ENCODE data around the gene ATXN1.

The ATXN1 gene

DNA sequence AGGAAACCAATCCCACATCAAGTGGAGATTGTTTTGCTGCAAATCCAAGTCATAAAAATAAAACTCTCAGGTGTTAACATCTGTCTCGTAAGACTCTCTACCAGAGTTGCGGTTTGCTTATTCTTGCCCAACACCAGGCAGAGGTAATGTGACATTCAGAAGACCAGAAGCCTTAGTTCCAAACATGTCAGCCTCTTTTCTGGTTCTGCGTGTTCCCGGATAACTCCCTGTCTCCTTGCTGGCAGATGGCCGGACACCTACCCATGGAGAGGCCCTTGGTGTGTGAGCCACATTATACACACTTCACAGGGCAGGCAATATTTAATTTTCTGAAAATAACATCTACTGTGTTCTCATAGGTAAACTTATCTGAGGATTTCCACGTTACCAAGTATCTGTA lies 449.5 kb downstream of the ATXN1 start:
- Histone ChIP-seq H3K4me3 (ENCODE audit: low read depth, low read length) (no peak overlapping the region), H3K27me3 (replicated peaks) (no peaks in the 10 kb centered on the region), H3K36me3 (replicated peaks) (no peaks in the 10 kb centered on the region), H3K27ac (no peak overlapping the region)
- DNase-seq: no peak
- TF ChIP-seq, protein P1, sequence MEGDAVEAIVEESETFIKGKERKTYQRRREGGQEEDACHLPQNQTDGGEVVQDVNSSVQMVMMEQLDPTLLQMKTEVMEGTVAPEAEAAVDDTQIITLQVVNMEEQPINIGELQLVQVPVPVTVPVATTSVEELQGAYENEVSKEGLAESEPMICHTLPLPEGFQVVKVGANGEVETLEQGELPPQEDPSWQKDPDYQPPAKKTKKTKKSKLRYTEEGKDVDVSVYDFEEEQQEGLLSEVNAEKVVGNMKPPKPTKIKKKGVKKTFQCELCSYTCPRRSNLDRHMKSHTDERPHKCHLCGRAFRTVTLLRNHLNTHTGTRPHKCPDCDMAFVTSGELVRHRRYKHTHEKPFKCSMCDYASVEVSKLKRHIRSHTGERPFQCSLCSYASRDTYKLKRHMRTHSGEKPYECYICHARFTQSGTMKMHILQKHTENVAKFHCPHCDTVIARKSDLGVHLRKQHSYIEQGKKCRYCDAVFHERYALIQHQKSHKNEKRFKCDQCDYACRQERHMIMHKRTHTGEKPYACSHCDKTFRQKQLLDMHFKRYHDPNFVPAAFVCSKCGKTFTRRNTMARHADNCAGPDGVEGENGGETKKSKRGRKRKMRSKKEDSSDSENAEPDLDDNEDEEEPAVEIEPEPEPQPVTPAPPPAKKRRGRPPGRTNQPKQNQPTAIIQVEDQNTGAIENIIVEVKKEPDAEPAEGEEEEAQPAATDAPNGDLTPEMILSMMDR (IDR thresholded peaks at IDR 0.05; ENCODE audit: low read depth, low read length, missing control alignments): no peak
- in situ Hi-C loops (cut with HindIII; ENCODE audit: low pct_ligation_motif_present, low sequenced_read_pairs): no loop called here

DNA sequence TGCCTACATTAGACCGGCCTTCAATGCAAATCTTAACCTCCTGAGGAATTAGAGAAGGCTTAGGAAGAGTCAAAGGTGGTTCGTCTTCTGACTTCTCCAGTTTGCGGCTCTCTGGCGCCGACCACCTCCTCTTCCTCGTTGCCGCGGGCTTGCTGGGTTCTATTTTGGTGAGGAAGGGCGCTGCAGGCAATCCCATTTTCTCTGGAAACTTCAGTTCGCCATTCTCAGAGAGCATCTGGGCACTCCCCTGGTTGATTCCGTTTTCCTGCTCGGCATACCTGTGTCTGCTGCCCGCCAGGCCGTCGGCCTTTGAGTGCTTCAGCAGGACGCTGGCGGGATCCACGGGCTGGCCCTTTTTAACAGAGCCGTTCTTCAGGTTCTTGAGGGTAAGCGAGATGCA lies 454.9 kb downstream of the ATXN1 start:
- no peak for DNase-seq
- Histone ChIP-seq H3K27me3 (replicated peaks) (no peaks in the 10 kb centered on the region), H3K27ac (no peak overlapping the region), H3K36me3 (replicated peaks) (peaks cover 3% of the 10 kb centered on the region), H3K4me3 (ENCODE audit: low read depth, low read length) (no peak overlapping the region)
- TF ChIP-seq, protein P1 (IDR thresholded peaks at IDR 0.05; ENCODE audit: low read depth, low read length, missing control alignments): no peak
- in situ Hi-C loops (cut with HindIII; ENCODE audit: low pct_ligation_motif_present, low sequenced_read_pairs): no loop called here

DNA sequence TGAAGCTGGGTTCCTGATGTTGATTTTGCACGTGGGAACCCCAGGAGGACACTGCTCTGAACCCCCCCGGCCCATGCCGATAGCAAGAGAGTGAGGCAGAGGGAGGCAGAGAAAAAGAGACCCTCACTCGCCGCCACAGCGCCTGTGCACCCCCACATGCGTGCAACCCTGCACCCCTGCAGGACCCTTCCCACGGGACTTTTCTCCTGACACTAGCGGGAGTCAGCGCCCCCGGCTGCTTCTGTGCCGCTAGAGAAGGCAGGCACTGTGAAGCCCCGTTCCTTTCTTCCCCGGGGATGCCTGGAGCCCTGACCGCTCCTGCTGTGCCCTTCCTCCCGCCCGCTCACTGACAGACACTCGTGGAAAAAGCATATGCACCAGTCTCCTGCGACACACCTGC lies 455.5 kb downstream of the ATXN1 start:
- Histone ChIP-seq H3K27me3 (replicated peaks) (no peaks in the 10 kb centered on the region), H3K36me3 (replicated peaks) (peaks cover 3% of the 10 kb centered on the region), H3K4me3 (ENCODE audit: low read depth, low read length) (no peak overlapping the region), H3K27ac (no peak overlapping the region)
- no peak for DNase-seq
- TF ChIP-seq, protein P1 (IDR thresholded peaks at IDR 0.05; ENCODE audit: low read depth, low read length, missing control alignments): no peak
- in situ Hi-C loops (cut with HindIII; ENCODE audit: low pct_ligation_motif_present, low sequenced_read_pairs): no loop called here

DNA sequence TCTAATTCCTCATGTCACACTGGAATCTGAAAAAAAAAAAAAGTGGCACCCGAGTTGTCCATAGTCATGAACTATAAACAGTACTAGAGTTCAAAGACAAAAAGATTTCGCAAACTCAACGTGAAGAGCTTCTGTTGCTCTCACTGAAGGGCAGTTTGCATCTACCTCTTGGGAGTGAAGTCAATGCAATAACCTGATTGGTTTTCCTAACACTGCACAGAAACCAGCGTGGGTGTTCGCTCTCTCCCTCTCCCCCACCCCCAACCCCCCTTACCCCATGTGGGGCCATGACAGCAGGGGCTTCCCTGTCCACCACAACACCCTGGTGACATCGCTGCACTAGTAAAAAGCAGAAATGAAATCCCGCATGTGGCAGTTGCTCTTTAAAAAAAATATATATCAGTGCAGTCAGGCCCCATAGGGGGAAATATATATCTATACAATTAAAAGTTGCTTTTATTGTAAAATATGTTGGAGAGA lies 456.0 kb downstream of the ATXN1 start:
- no peak for DNase-seq
- Histone ChIP-seq H3K4me3 (ENCODE audit: low read depth, low read length) (no peak overlapping the region), H3K36me3 (replicated peaks) (peaks cover 3% of the 10 kb centered on the region), H3K27ac (no peak overlapping the region), H3K27me3 (replicated peaks) (no peaks in the 10 kb centered on the region)
- in situ Hi-C loops (cut with HindIII; ENCODE audit: low pct_ligation_motif_present, low sequenced_read_pairs): no loop called here
- TF ChIP-seq, protein P1 (IDR thresholded peaks at IDR 0.05; ENCODE audit: low read depth, low read length, missing control alignments): no peak

DNA sequence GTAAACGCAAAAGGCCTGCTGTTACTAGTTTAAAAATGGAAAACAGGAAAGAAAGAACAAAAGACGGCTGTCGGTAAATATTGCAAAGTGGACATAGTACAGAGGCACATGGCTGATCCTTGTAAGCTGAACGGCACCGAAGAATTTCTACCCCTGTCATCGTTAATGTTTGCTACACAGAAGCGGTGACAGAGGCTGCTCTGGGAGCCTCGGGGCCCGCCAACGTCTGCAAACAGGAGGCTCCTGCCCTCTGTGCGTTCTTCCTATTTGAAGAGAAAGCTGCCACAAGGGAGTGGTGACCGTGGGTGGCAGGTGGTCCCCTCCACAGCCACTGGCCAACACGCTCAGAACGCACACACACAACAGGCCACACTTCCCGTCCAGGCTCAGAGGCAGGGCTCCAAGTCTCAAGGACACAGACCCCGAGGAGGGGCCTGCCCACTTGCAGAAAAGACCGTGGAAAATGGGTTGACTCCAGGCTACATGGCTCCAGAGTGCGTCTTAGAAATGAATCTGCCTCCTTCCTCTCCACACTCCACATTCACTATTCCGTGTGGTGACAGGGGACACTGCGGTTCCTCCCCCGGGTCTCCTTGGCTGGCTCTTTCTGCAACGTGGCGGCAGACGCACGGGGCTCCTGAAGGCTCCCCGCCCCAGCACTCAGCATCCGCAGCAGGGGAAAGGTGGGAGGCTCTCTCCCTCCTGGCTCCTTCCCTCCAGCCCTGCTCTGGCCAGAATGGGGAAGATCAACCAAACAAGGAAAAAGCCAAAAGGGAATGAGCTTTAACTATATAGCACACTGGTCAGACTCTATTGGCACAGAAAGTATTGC lies 458.3 kb downstream of the ATXN1 start:
- Histone ChIP-seq H3K4me3 (ENCODE audit: low read depth, low read length) (no peak overlapping the region), H3K27ac (no peak overlapping the region), H3K36me3 (replicated peaks) (peaks cover 3% of the 10 kb centered on the region), H3K27me3 (replicated peaks) (no peaks in the 10 kb centered on the region)
- DNase-seq: no peak
- TF ChIP-seq, protein P1 (IDR thresholded peaks at IDR 0.05; ENCODE audit: low read depth, low read length, missing control alignments): no peak
- in situ Hi-C loops (cut with HindIII; ENCODE audit: low pct_ligation_motif_present, low sequenced_read_pairs): no loop called here

Measured in brain microvascular endothelial cell (primary cell).